HL-60 (cell line): Measurements from ENCODE around the gene TMED3.

Experiments
- DNase-seq, 2 experiments: peaks; one replicate each; pipeline ENCODE4 v3.0.0-alpha.2; 2010 to 2020; ENCODE audit warnings: low read depth in 1 of 2, low spot score in 1 of 2
- H3K27ac ChIP-seq: fragments of 250-450 bp; sonication (Bioruptor Pico); replicated peaks from 2 replicates; pipeline ENCODE4 v1.5.1; 2020; ENCODE audit warnings: mild to moderate bottlenecking, moderate library complexity
- H3K27me3 ChIP-seq: fragments of 250-450 bp; sonication (Bioruptor Pico); 2 replicates; pipeline ENCODE4 v1.5.1; 2021; ENCODE audit warnings: mild to moderate bottlenecking, moderate library complexity; ENCODE audit not compliant: insufficient read depth, poor library complexity, severe bottlenecking
- H3K4me3 ChIP-seq: replicated peaks from 2 replicates; pipeline ENCODE4 v1.5.1; 2011; ENCODE audit warnings: mild to moderate bottlenecking, control low read depth, low read length; ENCODE audit not compliant: insufficient read depth
- GABPA ChIP-seq: IDR thresholded peaks from 2 replicates; pipeline ENCODE4 v1.6.1; 2012; ENCODE audit warnings: low read depth
- POLR2AphosphoS5 ChIP-seq: IDR thresholded peaks from 2 replicates; pipeline ENCODE4 v1.6.1; 2012; ENCODE audit warnings: low read depth
- SPI1 ChIP-seq: IDR thresholded peaks from 2 replicates; pipeline ENCODE4 v1.6.1; 2012; ENCODE audit warnings: low read depth, mild to moderate bottlenecking, borderline replicate concordance
- TF ChIP-seq, protein P1 (sequence below): IDR thresholded peaks from 2 replicates; pipeline ENCODE4 v1.6.1; 2012; ENCODE audit warnings: low read depth; ENCODE audit not compliant: insufficient replicate concordance
- TF ChIP-seq, protein P2 (sequence below): IDR thresholded peaks from one replicate; pipeline ENCODE4 v1.5.1; 2011; ENCODE audit warnings: low read length, control low read depth, inconsistent platforms; ENCODE audit not compliant: insufficient read depth

TMED3 gene

DNA sequence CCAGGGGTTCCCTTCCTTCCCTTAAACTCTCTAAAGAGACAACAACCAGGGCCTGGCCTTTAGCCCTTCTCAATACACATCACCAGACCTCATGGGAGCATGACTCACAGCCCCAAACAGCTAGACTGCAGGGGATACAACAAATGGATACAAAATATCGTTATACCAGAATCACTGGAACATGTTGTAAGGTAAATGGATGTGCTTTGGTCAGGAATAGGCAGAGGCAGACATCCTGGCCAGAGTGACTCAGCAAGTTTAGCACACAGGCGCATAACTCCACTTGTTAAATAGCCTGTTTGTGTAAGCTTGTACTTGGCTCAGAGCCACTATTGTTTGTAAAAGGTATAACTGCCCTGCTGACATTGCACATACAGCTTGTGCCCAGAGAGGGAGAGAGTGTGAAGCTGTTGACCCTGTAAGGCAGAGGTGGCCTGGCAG, 18.3 kb downstream of the TMED3 start:
- TF ChIP-seq, protein P1, sequence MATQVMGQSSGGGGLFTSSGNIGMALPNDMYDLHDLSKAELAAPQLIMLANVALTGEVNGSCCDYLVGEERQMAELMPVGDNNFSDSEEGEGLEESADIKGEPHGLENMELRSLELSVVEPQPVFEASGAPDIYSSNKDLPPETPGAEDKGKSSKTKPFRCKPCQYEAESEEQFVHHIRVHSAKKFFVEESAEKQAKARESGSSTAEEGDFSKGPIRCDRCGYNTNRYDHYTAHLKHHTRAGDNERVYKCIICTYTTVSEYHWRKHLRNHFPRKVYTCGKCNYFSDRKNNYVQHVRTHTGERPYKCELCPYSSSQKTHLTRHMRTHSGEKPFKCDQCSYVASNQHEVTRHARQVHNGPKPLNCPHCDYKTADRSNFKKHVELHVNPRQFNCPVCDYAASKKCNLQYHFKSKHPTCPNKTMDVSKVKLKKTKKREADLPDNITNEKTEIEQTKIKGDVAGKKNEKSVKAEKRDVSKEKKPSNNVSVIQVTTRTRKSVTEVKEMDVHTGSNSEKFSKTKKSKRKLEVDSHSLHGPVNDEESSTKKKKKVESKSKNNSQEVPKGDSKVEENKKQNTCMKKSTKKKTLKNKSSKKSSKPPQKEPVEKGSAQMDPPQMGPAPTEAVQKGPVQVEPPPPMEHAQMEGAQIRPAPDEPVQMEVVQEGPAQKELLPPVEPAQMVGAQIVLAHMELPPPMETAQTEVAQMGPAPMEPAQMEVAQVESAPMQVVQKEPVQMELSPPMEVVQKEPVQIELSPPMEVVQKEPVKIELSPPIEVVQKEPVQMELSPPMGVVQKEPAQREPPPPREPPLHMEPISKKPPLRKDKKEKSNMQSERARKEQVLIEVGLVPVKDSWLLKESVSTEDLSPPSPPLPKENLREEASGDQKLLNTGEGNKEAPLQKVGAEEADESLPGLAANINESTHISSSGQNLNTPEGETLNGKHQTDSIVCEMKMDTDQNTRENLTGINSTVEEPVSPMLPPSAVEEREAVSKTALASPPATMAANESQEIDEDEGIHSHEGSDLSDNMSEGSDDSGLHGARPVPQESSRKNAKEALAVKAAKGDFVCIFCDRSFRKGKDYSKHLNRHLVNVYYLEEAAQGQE: no peak
- TF ChIP-seq GABPA (no peak), POLR2AphosphoS5 (no peak), SPI1 (no peak)
- TF ChIP-seq, protein P2, sequence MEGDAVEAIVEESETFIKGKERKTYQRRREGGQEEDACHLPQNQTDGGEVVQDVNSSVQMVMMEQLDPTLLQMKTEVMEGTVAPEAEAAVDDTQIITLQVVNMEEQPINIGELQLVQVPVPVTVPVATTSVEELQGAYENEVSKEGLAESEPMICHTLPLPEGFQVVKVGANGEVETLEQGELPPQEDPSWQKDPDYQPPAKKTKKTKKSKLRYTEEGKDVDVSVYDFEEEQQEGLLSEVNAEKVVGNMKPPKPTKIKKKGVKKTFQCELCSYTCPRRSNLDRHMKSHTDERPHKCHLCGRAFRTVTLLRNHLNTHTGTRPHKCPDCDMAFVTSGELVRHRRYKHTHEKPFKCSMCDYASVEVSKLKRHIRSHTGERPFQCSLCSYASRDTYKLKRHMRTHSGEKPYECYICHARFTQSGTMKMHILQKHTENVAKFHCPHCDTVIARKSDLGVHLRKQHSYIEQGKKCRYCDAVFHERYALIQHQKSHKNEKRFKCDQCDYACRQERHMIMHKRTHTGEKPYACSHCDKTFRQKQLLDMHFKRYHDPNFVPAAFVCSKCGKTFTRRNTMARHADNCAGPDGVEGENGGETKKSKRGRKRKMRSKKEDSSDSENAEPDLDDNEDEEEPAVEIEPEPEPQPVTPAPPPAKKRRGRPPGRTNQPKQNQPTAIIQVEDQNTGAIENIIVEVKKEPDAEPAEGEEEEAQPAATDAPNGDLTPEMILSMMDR: no peak

DNA sequence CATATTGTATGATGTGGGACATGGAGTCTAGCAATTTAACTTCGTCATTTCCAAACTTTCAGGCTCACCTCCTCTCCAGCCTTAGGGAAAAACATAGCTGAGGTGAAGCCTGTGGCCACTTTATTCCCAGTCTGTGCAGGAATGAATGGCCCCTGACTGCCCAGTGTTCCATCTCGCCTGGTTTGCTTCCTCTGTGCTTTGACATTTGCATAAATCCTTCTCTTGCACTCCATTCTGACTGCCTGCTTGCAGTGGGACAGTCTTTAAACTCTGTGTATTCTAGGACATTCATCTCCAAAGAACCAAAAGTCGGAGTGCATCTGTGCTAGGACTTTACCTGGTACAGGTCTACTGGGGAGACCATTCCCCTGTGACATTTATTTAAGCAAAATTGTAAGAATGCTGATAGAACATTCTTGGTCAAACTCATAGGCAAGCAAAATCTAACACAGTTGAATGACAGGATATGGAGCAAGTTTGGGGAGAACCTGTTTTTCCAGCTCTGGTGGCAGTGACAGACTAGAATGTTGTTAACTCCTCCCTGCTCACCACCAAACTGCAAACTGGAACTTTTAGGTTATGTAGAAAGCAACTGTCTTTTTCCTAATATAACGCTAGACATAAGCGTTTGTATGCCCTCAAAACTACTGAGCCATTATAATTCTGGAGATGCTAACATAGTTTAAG, 22.1 kb downstream of the TMED3 start:
- DNase-seq: no peak
- no peak for TF ChIP-seq POLR2AphosphoS5
- TF ChIP-seq GABPA: no peak
- no peak for TF ChIP-seq SPI1
- TF ChIP-seq, protein P1: no peak
- TF ChIP-seq, protein P2: no peak
- H3K27me3 ChIP-seq: no peaks in the 10 kb centered on the region
- no peak overlapping the region for H3K4me3 ChIP-seq
- no peak overlapping the region for H3K27ac ChIP-seq

More for the DNA sequence above, 18.3 kb downstream of the TMED3 start:
- no peak overlapping the region for H3K27ac ChIP-seq
- no peaks in the 10 kb centered on the region for H3K27me3 ChIP-seq
- no peak for DNase-seq
- no peak overlapping the region for H3K4me3 ChIP-seq

DNA sequence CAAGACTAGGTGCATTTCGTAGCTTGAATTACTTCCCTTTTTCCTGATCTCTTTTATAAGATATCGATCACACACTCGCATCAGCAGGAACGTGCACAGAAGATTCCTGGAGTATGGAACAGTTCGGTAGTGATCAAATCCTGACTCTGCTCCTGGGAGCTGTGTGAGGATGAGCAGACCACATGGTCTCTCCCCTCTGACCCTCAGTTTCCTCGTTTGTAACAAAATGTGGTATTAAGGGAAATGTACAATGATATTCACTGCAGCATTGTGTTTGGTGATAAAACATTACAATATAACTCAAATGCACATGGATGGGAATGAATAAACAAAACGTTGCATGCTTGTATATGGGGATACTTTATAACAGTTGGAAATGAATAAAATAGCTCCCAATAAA, 26.7 kb downstream of the TMED3 start:
- H3K27me3 ChIP-seq: no peaks in the 10 kb centered on the region
- no peak for DNase-seq
- no peak overlapping the region for H3K27ac ChIP-seq
- TF ChIP-seq, protein P2: no peak
- TF ChIP-seq, protein P1: no peak
- TF ChIP-seq SPI1 (no peak), POLR2AphosphoS5 (no peak), GABPA (no peak)
- H3K4me3 ChIP-seq: no peak overlapping the region
